Body of pancreas (tissue), 4 donors: ENCODE measurements around the gene TMEM45A.

Source experiments
- POLR2A ChIP-seq, 3 donors: fragments of 450-650 bp; IDR thresholded peaks; one replicate each; pipeline ENCODE4 v1.6.1; 2016; ENCODE audit warnings: antibody characterized with exemption in 3 of 3, mild to moderate bottlenecking in 2 of 3
- TF ChIP-seq, protein P1 (sequence below), 7 experiments: fragments of 450-650 bp in 4 of 7; fragments of 200-600 bp in 3 of 7; sonication (generic) in 3 of 7; IDR thresholded peaks; one replicate each; pipeline ENCODE4 v1.5.1; 2016 to 2019; ENCODE audit warnings: antibody characterized with exemption in 7 of 7

DNA sequence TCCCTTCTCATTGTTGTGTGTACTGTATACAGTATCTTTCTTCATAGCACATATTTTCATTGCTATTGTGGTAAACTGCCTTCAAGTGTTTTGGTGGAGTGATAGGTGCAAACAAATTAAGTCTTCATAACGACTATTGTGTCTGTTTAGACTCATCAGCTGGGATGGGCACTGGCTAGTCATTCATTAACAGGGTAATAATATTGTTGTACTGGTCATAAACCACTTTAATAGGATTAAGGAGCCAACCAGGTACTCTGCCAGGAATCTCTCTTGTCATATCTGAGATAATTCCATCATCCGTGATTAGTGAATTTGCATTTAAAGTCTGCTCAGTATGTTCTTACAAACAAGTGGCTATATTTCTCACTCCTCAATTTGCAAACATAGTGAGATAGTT lies 10.2 kb upstream of the TMEM45A start:
- TF ChIP-seq, protein P1, sequence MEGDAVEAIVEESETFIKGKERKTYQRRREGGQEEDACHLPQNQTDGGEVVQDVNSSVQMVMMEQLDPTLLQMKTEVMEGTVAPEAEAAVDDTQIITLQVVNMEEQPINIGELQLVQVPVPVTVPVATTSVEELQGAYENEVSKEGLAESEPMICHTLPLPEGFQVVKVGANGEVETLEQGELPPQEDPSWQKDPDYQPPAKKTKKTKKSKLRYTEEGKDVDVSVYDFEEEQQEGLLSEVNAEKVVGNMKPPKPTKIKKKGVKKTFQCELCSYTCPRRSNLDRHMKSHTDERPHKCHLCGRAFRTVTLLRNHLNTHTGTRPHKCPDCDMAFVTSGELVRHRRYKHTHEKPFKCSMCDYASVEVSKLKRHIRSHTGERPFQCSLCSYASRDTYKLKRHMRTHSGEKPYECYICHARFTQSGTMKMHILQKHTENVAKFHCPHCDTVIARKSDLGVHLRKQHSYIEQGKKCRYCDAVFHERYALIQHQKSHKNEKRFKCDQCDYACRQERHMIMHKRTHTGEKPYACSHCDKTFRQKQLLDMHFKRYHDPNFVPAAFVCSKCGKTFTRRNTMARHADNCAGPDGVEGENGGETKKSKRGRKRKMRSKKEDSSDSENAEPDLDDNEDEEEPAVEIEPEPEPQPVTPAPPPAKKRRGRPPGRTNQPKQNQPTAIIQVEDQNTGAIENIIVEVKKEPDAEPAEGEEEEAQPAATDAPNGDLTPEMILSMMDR (IDR thresholded peaks at IDR 0.05), result no peak
- no peak for TF ChIP-seq POLR2A (IDR thresholded peaks at IDR 0.05)
